OCI-LY3 (cell line): ENCODE results near the gene S100A6.

Experiments used
- CTCF ChIP-seq: fragments of 200-600, 300-600 bp; sonication (generic); IDR thresholded peaks from 2 replicates; pipeline ENCODE4 v1.5.1; 2014; ENCODE audit warnings: antibody characterized with exemption, low read length, low read depth
- EZH2phosphoT487 ChIP-seq: fragments of 200-600 bp; shearing (Covaris generic); IDR thresholded peaks from 2 replicates; pipeline ENCODE4 v1.6.1; 2018; ENCODE audit warnings: antibody characterized with exemption, mixed run types, low read depth

GRCh38 chr1:153527023-153527682 lies 8.6 kb downstream of the S100A6 start:
- TF ChIP-seq CTCF (no peak), EZH2phosphoT487 (no peak)
